CD4-positive, alpha-beta T cell treated with Interleukin-2 at 100 ng/mL for 4 hours (primary cell): ENCODE data around the gene SLC1A6.
"Not testable (repeated sequence)": the region's sequence is repeated elsewhere in the genome, so short reads cannot be mapped to it uniquely, and the experiment has no call there.

Experiments
- DNase-seq: peaks from one replicate; pipeline ENCODE4 v3.0.0-alpha.2; 2020; ENCODE audit warnings: low spot score

SLC1A6 gene

DNA sequence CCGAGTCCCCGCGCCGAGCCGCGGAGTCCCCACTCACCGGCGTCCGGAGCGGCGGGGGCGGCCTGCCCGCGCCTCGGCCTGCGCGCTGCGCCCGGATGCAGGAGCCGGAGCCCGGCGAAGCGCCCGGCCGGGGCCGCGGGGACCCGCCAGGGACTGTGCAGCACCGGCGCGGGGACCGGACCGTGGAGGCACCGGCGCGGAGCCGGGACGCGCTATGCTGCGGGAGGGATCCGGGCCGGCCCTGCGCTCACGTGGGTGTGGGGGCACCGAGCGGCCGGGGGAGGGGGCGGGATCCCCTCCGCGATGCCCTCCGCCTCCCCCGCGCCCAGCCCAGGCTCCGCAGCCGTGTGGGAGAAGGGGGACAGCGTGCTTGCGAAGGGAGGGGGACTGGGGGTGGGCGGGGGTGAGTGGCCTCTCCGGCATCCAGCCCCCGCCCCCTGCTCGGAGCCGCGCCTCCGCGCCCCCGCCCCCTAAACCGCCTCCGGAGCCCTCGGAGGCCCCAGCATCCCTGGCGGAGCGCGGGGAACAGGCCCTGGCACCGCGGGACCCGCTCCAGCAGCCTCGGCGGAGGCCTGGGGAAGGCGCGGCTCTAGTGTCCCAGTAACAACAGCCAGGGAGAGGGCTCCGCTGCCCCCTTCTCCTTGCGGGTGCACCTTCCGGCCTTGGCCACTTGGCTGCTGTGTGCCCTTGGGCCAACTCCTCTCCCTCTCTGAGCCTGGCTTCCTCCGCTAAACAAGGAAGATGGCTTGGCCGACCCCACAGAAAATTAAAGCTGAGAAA is at the start of gene SLC1A6:
SLC1A6 (minus strand) TSS at position 389 of the 780 bp plus-strand sequence. CDS start 6,954 bp downstream, outside the sequence.
- no peak for DNase-seq

DNA sequence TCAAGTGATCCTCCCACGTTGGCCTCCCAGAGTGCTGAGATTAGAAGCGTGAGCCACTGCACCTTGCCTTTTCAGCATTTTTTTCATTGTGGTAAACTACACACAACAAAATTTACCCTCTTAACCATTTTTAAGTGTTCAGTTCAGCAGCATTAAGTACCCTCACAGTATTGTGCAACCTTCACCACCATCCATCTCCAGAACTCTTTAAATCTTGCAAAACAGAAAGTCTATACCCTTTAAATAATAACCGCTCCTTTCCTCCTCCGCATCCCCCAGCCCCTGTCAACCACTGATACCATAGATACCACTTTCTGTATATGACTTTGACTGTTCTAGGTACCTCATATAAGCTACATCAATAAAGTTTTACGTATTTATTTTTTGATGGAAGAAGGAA is 48.8 kb upstream of the SLC1A6 start:
- DNase-seq: no peak

DNA sequence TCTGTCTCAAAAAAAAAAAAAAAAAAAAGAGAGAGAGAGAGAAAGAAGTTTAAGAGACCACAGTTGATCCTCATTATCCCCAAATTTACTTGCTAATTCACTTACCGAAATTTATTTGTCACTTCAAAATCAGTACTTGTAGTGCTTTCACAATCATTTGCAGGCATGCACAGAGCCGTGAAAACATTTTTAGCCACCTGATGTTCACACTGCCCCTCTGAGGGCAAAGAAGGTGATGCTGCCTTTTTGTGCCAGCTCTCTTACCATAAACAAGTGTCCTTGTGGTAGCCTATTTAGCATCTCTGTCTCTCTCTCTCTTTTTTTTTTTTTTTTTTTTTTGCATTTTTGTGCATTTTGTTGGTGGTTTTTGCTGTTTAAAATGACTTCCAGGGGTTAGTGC is 45.6 kb upstream of the SLC1A6 start:
- no peak for DNase-seq

DNA sequence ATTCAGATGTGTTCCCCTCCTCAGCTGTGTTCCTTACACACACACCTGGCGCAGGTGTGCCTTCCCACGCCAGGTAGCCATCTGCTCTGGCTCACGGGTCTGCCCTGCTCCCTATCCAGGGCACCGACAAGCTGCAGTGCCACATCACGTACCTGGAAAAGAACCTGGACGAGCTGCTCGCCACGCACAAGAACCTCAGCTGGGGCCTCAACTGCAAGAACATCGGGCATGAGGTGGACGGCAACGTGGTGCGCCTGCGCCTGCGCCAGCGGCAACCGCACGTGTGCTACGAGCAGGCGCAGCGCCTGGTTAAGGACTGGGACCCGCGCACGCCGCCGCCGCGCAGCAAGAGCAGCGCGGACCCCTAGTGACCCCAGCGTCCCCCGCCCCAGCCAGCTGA is 43.1 kb upstream of the SLC1A6 start:
- no peak for DNase-seq

DNA sequence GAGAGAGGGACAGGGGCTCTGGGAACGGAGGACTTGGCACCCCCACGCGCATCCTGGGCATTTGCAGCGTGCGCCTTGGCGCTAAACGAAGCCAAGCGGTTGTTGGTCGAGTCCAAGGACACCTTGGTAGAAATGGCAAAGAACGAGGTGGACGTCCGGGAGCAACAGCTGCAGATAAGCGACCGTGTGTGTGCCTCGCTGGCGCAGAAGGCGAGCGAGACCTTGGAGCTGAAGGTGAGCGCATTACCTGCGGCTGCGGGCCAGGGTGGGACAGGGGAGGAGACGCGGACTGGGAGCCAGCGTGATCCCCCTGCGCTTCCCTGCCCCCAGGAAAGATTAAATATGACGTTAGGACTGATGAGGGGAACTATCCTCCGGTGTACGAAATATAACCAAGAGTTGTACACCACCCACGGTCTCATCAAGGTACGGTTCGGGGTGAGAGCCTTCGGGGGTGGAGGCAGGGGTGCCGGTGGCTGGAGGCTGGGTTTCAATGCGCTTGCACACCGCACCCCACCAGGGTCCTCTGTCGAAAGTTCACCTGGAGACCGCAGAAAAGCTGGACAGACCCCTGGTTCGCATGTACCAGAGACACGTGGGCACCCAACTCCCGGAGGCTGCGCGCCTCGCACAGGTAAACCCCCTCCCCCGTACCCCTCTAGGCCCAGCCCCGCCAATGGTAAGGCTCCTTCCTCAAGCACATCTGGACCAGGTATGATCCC is 41.8 kb upstream of the SLC1A6 start:
- no peak for DNase-seq

DNA sequence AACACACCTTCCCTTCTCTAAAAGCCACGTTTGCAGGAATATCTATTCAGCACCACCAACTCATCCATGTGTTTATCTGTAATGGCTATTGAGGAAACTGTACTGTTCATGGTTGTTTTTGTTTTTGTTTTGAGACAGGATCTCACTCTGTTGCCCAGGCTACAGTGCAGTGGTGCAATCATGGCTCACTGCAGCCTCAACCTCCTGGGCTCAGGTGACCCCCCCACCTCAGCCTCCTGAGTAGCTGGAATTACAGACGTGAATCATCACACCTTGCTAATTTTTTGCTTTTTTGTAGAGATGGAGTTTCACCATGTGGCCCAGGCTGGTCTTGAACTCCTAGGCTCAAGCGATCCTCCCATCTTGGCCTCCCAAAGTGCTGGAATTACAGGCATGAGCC is 39.2 kb upstream of the SLC1A6 start:
- DNase-seq: not testable (repeated sequence)

DNA sequence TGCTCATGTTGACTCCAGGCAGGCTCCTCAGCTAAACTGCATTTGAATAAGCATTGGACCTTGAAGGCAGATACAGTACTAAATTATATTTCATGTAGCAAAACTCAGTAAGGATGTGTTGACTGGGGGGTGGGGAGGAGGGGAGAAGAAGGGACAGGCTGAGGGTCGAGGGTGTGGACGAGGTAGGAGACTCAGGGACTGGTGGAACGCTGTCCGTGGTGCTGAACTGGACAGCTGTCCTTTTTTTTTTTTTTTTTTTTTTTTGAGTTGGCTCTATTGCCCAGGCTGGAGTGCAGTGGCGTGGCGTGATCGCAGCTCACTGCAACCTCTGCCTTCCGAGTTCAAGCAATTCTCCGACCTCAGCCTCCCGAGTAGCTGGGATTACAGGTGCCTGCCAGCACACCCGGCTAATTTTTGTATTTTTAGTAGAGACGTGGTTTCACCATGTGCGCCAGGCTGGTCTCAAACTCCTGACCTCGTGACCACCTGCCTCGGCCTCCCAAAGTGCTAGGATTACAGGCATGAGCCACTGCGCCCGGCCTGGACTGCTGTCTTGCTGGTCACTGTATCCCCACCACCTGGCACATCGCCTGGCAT is 36.4 kb upstream of the SLC1A6 start:
- no peak for DNase-seq

DNA sequence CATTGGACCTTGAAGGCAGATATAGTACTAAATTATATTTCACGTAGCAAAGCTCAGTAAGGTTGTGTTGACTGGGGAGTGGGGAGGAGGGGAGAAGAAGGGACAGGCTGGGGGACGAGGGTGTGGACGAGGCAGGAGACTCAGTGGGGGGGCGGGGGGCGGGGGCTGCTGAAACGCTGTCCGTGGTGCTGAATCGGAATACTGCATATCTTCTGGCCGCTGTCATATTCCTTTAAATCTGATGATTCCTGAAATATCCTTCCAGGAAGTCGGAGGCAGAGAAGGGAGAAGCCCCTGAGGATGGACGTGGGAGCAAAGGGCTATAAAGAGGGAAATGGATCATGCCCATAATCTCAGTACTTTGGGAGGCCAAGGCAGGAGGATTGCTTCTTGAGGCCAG is 34.9 kb upstream of the SLC1A6 start:
- no peak for DNase-seq

DNA sequence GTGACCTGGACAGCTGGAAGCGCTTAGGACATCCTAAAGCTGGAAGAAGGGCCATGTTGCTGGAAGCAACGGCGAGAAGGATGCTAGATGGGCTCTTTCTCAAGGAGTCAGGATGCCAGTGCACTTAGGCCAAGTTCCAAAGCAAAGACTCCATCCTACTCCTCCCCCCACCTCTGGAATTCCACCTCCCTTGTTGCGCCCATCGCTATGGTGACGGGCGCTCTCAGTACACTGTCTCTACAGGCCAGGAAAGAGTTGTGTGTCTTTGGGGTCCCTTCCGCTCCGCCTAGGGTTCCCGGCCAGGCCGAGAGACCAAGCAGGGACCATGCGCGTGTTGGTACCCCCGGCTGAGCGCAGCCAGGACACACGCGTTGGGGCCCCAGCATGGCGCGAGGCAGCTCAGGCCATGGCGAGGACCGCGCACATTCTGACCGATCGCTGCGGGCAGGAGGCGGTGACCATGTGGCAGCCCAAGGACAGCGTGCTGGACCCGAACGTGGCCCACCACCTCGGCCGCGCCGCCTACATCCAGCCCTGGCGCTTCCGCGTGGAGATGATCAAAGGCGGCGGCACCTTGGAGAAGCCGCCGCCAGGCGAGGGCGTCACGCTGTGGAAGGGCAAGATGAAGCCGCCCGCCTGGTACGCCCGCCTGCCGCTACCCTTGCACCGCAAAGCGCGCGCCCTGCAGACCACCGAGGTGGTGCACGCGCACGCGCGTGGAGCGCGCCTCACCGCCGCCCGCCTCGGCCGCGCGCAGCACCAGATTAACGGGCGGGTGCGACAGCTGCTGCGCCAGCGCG is 31.0 kb upstream of the SLC1A6 start:
- no peak for DNase-seq

DNA sequence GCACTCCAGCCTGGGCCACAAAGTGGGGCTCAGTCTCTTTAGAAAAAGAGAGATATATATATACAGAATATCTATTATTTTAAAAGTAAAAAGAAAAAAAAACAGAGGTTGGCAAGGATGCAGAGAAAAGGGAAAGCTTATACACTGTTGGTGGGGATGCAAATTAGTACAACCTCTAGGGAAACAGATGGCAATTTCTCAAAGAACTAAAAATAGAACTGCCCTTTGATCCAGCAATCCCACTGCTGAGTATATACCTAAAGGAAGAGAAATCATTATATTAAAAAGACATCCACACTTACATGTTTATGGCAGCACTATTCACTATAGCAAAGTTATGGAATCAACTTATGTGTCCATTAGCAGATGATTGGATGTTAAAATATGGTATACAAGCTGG is 28.6 kb upstream of the SLC1A6 start:
- DNase-seq: no peak

DNA sequence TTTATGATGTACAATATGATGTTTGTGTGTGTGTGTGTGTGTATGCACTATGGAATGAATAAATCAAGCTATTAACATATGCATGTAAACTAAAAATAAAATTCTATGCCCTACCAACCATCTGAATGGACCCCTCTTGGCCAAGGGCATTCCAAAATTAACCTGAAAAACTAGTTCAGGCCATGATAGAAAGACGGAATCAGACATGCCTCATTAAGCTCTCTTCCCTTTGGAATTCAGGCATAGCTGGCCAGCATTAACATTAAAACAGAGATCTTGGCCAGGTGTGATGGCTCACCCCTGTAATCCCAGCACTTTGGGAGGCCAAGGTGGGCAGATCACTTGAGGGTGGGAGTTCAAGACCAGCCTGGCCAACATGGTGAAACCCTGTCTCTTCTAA is 18.3 kb upstream of the SLC1A6 start:
- no peak for DNase-seq

DNA sequence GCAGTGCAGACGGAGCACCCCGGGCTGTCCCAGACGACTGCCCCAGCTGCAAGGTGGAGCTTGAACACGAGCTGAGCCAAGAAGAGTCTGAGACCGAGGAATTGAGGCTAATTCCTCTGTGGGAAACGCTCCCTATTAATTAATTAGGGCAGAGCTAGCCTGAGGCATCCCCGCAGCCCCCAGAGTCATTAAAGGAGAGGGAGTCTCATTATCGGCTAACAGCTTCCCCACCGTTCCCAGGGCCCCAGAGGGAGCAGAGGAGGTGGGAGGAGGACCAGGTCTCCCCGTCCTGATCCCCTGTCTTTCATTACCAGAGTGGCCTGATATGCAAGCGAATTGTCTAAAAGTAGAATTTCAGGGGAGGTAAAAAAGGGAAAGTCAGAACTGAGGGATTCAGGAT is 13.1 kb upstream of the SLC1A6 start:
- DNase-seq: no peak

DNA sequence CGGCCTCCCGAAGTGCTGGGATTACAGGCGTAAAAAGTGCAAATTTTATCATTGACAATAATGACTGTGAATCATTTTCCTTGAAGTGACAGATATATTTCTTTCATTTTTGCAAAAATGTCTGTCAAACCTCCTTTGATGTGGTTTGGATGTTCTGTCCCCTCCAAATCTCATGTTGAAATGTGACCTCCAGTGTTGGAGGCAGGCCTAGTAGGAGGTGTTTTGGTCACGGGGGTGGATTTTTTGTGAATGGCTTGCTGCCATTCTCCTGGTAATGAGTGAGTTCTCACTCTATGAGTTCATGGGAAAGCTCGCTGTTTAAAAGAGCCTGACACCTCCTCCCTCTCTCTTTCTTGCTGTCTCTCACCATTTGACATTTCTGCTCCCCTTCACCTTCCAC is 5.5 kb upstream of the SLC1A6 start:
- no peak for DNase-seq

DNA sequence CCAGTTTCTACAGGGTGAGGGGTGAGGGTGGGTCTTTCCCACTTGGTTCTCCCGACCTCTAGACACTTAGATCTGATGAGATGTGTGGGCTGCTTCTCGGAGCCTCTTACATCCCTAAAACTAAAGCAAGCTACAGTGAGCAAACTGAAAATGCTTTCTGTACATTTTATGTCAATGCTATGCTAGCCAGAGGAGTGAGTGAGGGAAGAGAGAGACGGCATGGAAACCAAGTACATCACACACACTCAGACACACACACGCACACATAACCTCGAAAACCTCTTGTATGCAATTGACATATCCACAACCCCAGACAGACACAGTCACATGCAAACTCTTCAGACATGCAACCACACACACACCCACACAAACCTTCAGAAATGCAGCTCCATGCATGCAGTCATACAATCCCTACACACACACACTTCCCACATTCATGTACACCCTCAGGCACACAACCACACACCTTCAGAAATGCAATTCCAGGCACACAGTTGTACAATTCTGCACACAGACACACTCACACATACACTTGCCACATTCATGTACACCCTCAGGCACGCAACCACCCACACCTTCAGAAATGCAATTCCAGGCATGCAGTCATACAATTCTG is 1.4 kb downstream of the SLC1A6 start:
- DNase-seq: no peak

DNA sequence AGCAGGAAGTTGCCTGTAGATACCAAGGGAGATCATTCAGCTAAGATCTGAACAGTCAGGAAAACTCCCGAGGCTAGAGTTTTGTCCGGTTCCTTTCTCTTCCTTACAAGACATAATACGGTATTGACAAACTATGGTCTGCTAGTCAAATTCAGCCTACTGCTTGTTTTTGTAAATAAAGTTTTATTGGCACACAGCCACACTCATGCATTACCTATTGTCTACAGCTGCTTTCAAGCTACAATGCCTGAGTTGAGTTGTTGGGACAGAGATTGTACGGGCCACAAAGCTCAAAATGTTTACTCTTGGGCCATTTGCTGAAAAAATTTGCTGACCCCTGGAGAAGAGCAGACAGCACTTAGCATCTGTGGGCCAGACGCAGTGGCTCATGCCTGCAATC is 2.5 kb downstream of the SLC1A6 start:
- DNase-seq: no peak

DNA sequence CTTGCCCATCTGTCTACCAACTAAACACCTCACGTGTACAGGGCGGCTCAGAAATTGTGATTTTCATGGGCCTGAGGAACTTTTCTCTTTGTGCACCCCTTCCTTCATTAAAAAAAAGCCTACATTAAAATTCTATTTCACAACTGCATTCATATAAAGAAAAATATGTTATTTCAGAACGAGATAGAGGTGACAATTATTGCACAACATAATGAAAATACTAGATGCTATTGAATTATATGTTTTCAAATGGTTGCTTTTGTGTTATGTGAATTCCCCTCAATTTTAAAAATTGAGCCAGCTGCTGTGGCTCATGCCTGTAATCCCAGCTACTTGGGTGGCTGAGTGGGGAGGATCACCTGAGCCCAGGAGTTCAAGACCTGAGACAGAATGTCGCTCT is 5.2 kb downstream of the SLC1A6 start:
- no peak for DNase-seq

DNA sequence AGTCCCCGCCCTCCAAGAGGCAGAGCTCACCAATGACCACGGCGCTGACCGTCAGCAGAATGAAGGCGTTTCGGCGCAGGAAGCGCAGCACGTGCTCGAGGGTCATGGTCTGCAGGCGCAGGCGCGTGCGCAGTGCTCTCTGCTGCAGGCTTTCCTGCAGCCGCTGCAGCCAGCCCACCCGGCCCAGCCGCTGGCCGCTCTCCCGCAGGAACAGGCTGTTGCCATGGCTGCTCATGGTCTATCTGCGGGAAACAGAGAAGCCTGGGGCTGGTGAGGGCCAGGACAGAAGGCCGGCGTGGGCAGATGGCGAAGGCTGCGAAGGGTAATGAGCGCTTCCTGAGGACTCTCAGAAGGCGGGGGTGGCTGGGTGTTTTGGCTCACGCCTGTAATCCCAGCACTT is 7.0 kb downstream of the SLC1A6 start:
- DNase-seq: no peak

DNA sequence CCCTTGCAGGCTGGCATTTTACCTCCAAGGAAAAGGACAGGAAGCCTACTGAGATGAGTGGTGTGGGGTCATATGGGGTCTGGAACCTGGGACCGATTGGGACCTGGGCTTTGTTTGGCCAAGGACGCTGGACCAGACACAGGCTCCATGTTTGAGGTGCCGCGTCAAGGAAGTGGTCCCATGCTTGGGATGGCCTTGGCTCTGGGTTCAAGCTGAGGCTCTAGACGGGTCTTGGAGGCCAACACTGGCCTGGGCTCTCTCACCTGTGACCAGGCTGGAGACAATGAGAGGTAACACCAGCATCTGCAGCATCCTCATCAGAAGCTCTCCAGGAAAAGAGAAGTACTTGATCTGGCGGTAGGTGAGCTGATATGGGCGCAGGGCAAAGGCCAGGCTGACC is 8.2 kb downstream of the SLC1A6 start:
- no peak for DNase-seq

DNA sequence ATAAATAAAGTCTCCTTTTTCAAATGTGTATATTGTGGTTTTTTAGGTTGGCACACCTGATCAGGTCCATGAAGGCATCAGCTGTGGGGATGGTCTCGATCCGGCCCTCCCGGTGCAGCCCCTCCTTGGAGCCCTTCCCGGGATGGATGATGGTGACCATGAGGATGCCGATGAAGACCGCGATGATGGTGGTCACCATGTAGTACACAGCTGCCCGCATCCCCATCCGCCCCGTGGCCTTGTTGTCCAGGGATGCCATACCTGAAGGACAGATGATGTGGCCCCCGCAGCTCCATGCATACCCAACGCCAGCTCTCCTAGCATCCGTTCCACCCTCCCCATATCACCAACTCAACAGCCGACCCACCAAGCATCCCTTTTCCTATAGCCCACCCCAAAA is 11.4 kb downstream of the SLC1A6 start:
- DNase-seq: no peak

DNA sequence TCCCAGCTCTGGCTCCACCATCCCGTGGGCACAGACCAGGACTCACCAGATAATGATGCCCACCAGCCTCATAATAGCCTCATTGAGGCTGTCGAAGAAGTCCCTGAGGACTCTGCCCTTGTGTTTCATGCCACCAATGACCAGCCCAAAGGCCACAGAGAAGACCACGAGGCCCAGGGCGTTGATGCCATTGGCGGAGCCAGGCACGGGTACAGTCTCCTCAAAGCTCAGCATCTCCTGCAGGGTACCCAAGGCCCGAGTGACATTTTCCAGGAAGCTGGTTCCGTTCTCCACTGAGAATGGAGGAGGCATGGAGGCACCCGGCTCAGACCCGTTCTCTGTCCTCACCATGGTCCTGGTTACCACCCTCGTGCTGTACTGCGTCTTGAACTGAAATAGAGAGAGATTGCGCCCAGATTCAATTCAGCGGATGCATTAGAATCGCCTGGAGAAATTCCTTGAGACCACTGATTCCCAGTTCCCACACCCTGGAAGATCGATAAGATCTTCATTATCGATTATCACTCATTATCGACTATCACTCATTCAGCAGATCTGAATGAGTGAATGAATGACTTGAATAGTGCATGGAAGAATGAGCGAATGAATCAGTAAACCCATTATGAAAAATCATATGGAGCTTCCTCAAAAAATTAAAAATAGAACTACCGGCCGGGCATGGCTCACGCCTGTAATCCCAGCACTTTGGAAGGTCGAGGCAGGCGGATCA is 17.5 kb downstream of the SLC1A6 start:
- no peak for DNase-seq

DNA sequence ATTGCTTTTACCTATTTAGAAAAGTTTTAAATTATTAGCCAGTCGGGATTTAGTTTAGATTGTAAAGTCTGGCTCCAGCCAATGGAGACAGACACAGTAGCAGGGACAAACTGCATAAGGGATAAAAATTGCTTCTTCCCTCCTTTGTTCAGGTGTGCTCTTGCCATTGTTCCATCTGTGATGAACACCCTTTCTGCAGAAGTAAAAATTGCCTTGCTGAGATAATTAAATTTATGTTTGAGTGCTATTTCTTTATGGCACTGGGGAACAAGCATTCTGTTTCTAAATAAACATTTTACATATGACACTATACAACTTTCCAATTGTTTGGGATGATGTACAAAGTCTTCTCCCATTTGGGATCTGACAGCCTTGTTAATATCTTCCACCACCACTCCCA is 20.4 kb downstream of the SLC1A6 start:
- no peak for DNase-seq
